ENCODE results near the gene PRKCSH. TPM values are rescaled to one million over a fixed set of nuclear protein-coding genes. Genes with fewer than 3 reads are reported as not detected.

PRKCSH gene
- total and polyA plus RNA-seq, 3 donors from 2014 or later: 214 to 266 (median 256) TPM

- no peaks in the 10 kb centered on the region for H3K9me3 ChIP-seq
- no peaks in the 10 kb centered on the region for H3K27me3 ChIP-seq
- WGBS, 2 donors: 91 to 97% methylated on average over 6 to 9 of the region's 9 CpGs
- peaks cover 18% of the 10 kb centered on the region for H3K4me1 ChIP-seq
- no peaks in the 10 kb centered on the region for H3K36me3 ChIP-seq (ENCODE audit: low read depth, missing control alignments)
- no peak overlapping the region for H3K4me3 ChIP-seq
- TF ChIP-seq CTCF (IDR thresholded peaks at IDR 0.05): no peak
- no peak for TF ChIP-seq POLR2A (IDR thresholded peaks at IDR 0.05)
- no peak for DNase-seq
- H3K27ac ChIP-seq: no peak overlapping the region
- intact Hi-C loops (cut with DNase I; ENCODE audit: low total_unique reads): no loop called here
Observed at GRCh38 chr19:11437955-11438354, 2.5 kb downstream of the PRKCSH start.

GRCh38 chr19:11444059-11444458 is 8.6 kb downstream of the PRKCSH start:
- H3K27me3 ChIP-seq: no peaks in the 10 kb centered on the region
- no peak overlapping the region for H3K4me3 ChIP-seq
- H3K4me1 ChIP-seq: peaks cover 5% of the 10 kb centered on the region
- H3K36me3 ChIP-seq (ENCODE audit: low read depth, missing control alignments): no peaks in the 10 kb centered on the region
- no peaks in the 10 kb centered on the region for H3K9me3 ChIP-seq
- intact Hi-C loops (cut with DNase I; ENCODE audit: low total_unique reads): loop anchor here (10.0 kb wide), 1 partner anchor 149 kb away; the partner anchor contains the start of gene TSPAN16
- no peak overlapping the region for H3K27ac ChIP-seq
- no peak for DNase-seq
- 84 to 88% methylated on average over 5 of the region's 5 CpGs for WGBS, 2 donors
- TF ChIP-seq POLR2A (IDR thresholded peaks at IDR 0.05): no peak
- TF ChIP-seq CTCF (IDR thresholded peaks at IDR 0.05): no peak

- intact Hi-C loops (cut with DNase I; ENCODE audit: low total_unique reads): loop anchor here (10.0 kb wide), 1 partner anchor 150 kb away; the partner anchor contains the start of gene TSPAN16
- WGBS, 2 donors: 90% methylated on average over 3 to 13 of the region's 13 CpGs
Observed at GRCh38 chr19:11445141-11445540, 9.7 kb downstream of the PRKCSH start.

GRCh38 chr19:11446271-11446651 is 10.8 kb downstream of the PRKCSH start:
- no peaks in the 10 kb centered on the region for H3K9me3 ChIP-seq
- no peaks in the 10 kb centered on the region for H3K36me3 ChIP-seq (ENCODE audit: low read depth, missing control alignments)
- DNase-seq: no peak
- H3K4me3 ChIP-seq: no peak overlapping the region
- intact Hi-C loops (cut with DNase I; ENCODE audit: low total_unique reads): loop anchor here (10.0 kb wide), 1 partner anchor 151 kb away; the partner anchor contains the start of gene TSPAN16
- TF ChIP-seq POLR2A (IDR thresholded peaks at IDR 0.05) (no peak), CTCF (IDR thresholded peaks at IDR 0.05) (no peak)
- H3K27me3 ChIP-seq: no peaks in the 10 kb centered on the region
- 82 to 83% methylated on average over 6 to 12 of the region's 14 CpGs for WGBS, 2 donors
- H3K27ac ChIP-seq: no peak overlapping the region
- H3K4me1 ChIP-seq: no peaks in the 10 kb centered on the region

More at GRCh38 chr19:11445141-11445540, 9.7 kb downstream of the PRKCSH start:
- Histone ChIP-seq H3K36me3 (ENCODE audit: low read depth, missing control alignments) (no peaks in the 10 kb centered on the region), H3K9me3 (no peaks in the 10 kb centered on the region), H3K27ac (no peak overlapping the region), H3K4me3 (no peak overlapping the region), H3K27me3 (no peaks in the 10 kb centered on the region), H3K4me1 (peaks cover 5% of the 10 kb centered on the region)
- no peak for TF ChIP-seq POLR2A (IDR thresholded peaks at IDR 0.05)
- no peak for TF ChIP-seq CTCF (IDR thresholded peaks at IDR 0.05)
- DNase-seq: no peak

GRCh38 chr19:11446652-11447301 is 11.3 kb downstream of the PRKCSH start:
- WGBS, 2 donors: 69% methylated on average over 14 to 18 of the region's 23 CpGs
- Histone ChIP-seq H3K4me1 (no peaks in the 10 kb centered on the region), H3K27me3 (no peaks in the 10 kb centered on the region), H3K27ac (no peak overlapping the region), H3K9me3 (no peaks in the 10 kb centered on the region), H3K36me3 (ENCODE audit: low read depth, missing control alignments) (no peaks in the 10 kb centered on the region), H3K4me3 (no peak overlapping the region)
- intact Hi-C loops (cut with DNase I; ENCODE audit: low total_unique reads): loop anchor here (10.0 kb wide), 1 partner anchor 152 kb away; the partner anchor contains the start of gene TSPAN16
- no peak for DNase-seq
- TF ChIP-seq POLR2A (IDR thresholded peaks at IDR 0.05) (no peak), CTCF (IDR thresholded peaks at IDR 0.05) (peak; percentile 60 to 68 (median 63))
